PC-3 (cell line): ENCODE measurements around the gene DAAM1. TPM values are rescaled to one million over a fixed set of nuclear protein-coding genes. Genes with fewer than 3 reads are reported as not detected.
A peak's percentile ranks its signal among the peaks of the same experiment; 100 is the strongest.

ENCODE experiments used
- ATAC-seq: fragments of 200-7000 bp; cut with Tn5 transposase; 2 replicates; pipeline ENCODE4 v1.9.1; 2020; ENCODE audit warnings: mild to moderate bottlenecking, moderate library complexity
- BruUV-seq: library from RNA; stranded (reverse); fragments of 400-500 nt; replicated peaks from 2 replicates; lab custom pipeline; 2021; lab: Mats Ljungman, UMichigan
- CTCF ChIA-PET: fragments of 300-600 bp; sonication (Branson Sonifier 250); formaldehyde crosslinking; loops from one replicate; lab custom pipeline; 2022; ENCODE audit warnings: antibody characterized with exemption; lab: Charles Lee
- POLR2A ChIA-PET: fragments of 300-600 bp; sonication (Branson Sonifier 250); formaldehyde crosslinking; loops from one replicate; lab custom pipeline; 2022; ENCODE audit warnings: antibody characterized with exemption; ENCODE audit not compliant: unreplicated experiment; lab: Charles Lee
- DNase-seq: peaks from one replicate; pipeline ENCODE4 v3.0.0-alpha.2; 2015
- H2AFZ ChIP-seq: fragments of 300-600 bp; sonication (generic); 2 replicates; pipeline ENCODE4 v1.6.0; 2016; ENCODE audit warnings: antibody characterized with exemption, low read length
- H3F3A ChIP-seq: fragments of 300-600 bp; sonication (generic); one replicate; pipeline ENCODE4 v1.6.0; 2017; ENCODE audit warnings: antibody characterized with exemption, low read length, control low read depth, mild to moderate bottlenecking; ENCODE audit not compliant: unreplicated experiment
- H3K27ac ChIP-seq: fragments of 300-600 bp; sonication (generic); 2 replicates; pipeline ENCODE4 v1.5.1; 2016; ENCODE audit warnings: mild to moderate bottlenecking, low read length
- H3K27me3 ChIP-seq: fragments of 300-600 bp; sonication (generic); 2 replicates; pipeline ENCODE4 v1.6.1; 2016; ENCODE audit warnings: low read length, mixed read lengths
- H3K36me3 ChIP-seq: fragments of 300-600 bp; sonication (generic); 2 replicates; pipeline ENCODE4 v1.6.1; 2016; ENCODE audit warnings: low read depth, mixed run types, low read length, mixed read lengths
- H3K4me1 ChIP-seq: fragments of 300-600 bp; sonication (generic); 2 replicates; pipeline ENCODE4 v1.5.1; 2016; ENCODE audit warnings: low read length; ENCODE audit not compliant: insufficient read depth
- H3K4me2 ChIP-seq: fragments of 300-600 bp; sonication (generic); 2 replicates; pipeline ENCODE4 v1.6.0; 2016; ENCODE audit warnings: low read length
- H3K4me3 ChIP-seq: fragments of 300-600 bp; sonication (generic); 2 replicates; pipeline ENCODE4 v1.5.1; 2016; ENCODE audit warnings: mild to moderate bottlenecking, low read length, mixed read lengths
- H3K79me2 ChIP-seq: fragments of 300-600 bp; sonication (generic); 2 replicates; pipeline ENCODE4 v1.6.1; 2017; ENCODE audit warnings: low read length, mixed read lengths
- H3K9ac ChIP-seq: fragments of 300-600 bp; sonication (generic); 2 replicates; pipeline ENCODE4 v1.6.0; 2016; ENCODE audit warnings: mild to moderate bottlenecking, low read length
- H3K9me2 ChIP-seq: fragments of 300-600 bp; sonication (generic); replicated peaks from 2 replicates; pipeline ENCODE4 v1.6.1; 2016; ENCODE audit warnings: mixed run types, low read length, mixed read lengths
- H3K9me3 ChIP-seq: fragments of 300-600 bp; sonication (generic); 2 replicates; pipeline ENCODE4 v1.6.1; 2016; ENCODE audit warnings: low read length, mixed read lengths
- H4K20me1 ChIP-seq: fragments of 300-600 bp; sonication (generic); 2 replicates; pipeline ENCODE4 v1.6.1; 2016; ENCODE audit warnings: low read length, mixed read lengths
- EZH2 ChIP-seq: fragments of 300-600 bp; sonication (generic); IDR thresholded peaks from one replicate; pipeline ENCODE4 v1.6.1; 2017; ENCODE audit warnings: antibody characterized with exemption, mild to moderate bottlenecking, low read length; ENCODE audit not compliant: unreplicated experiment
- EZH2phosphoT487 ChIP-seq: fragments of 300-600 bp; sonication (generic); IDR thresholded peaks from 2 replicates; pipeline ENCODE4 v1.6.1; 2018; ENCODE audit warnings: mild to moderate bottlenecking, antibody characterized with exemption, low read length, borderline replicate concordance
- intact Hi-C: fragments of 100-400 bp; cut with micrococcal nuclease; formaldehyde crosslinking; loops from 2 replicates; pipeline ENCODE4 v1.9.0; 2023
- total RNA-seq: library from RNA; depleted of rRNA; stranded (reverse); fragments of >200 nt; gene quantifications from 2 replicates; pipeline ENCODE4 v1.2.3, GENCODE V29; 2014
- TF ChIP-seq, protein P1 (sequence below): fragments of 300-600 bp; sonication (generic); conservative IDR thresholded peaks from 2 replicates; pipeline ENCODE4 v1.5.1; 2017; ENCODE audit warnings: antibody characterized with exemption, low read depth, mild to moderate bottlenecking, low read length

The DAAM1 gene
- total RNA-seq, 1 experiment from 2014 or later: 32.7 TPM

DNA sequence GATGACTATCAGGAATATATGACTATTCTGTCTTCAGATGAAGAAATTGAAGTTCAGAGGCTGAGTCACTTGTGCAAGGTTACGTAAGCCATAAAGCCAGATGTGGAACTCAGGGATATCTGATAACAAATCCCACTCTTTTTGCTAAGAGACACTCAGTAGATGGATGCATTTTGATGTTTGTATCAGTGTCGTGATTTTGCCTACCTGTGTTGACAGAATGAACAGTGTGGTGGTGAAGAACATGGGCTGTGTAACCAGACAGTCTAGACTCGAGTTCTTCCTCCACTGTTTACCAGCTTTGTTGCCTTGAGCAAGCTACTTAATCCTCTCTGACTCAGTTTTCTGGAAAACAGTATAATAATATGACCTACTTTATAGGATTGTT lies 93.9 kb downstream of the DAAM1 start:
- Histone ChIP-seq H3K9ac (no peak overlapping the region), H4K20me1 (no peaks in the 10 kb centered on the region; the same call in 1 of the 2 replicates), H3K4me3 (no peak overlapping the region), H3K27ac (peak overlapping the region; percentile 21), H3K9me2 (no peaks in the 10 kb centered on the region), H2AFZ (no peak overlapping the region), H3K27me3 (no peaks in the 10 kb centered on the region), H3K9me3 (no peaks in the 10 kb centered on the region; the same call in 1 of the 2 replicates), H3K4me2 (peak overlapping the region; percentile 17), H3K79me2 (no peaks in the 10 kb centered on the region), H3K4me1 (peaks cover 54% of the 10 kb centered on the region), H3K36me3 (no peaks in the 10 kb centered on the region; the same call in 1 of the 2 replicates), H3F3A (peaks cover 7% of the 10 kb centered on the region)
- peak; percentile 44 for ATAC-seq
- ChIA-PET POLR2A (interaction anchor here (0.5 kb wide), 2 partner anchors 662 to 1187 kb away, joined by 3 to 6 read pairs; no protein-coding TSS in a partner anchor), CTCF (no interaction called here)
- intact Hi-C loops: loop anchor here (2.0 kb wide), 1 partner anchor 78 kb away; no protein-coding TSS in a partner anchor
- TF ChIP-seq, protein P1, sequence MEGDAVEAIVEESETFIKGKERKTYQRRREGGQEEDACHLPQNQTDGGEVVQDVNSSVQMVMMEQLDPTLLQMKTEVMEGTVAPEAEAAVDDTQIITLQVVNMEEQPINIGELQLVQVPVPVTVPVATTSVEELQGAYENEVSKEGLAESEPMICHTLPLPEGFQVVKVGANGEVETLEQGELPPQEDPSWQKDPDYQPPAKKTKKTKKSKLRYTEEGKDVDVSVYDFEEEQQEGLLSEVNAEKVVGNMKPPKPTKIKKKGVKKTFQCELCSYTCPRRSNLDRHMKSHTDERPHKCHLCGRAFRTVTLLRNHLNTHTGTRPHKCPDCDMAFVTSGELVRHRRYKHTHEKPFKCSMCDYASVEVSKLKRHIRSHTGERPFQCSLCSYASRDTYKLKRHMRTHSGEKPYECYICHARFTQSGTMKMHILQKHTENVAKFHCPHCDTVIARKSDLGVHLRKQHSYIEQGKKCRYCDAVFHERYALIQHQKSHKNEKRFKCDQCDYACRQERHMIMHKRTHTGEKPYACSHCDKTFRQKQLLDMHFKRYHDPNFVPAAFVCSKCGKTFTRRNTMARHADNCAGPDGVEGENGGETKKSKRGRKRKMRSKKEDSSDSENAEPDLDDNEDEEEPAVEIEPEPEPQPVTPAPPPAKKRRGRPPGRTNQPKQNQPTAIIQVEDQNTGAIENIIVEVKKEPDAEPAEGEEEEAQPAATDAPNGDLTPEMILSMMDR: no peak
- TF ChIP-seq EZH2phosphoT487 (no peak), EZH2 (no peak)
- no TSS peak for BruUV-seq
- DNase-seq: peak; percentile 95

DNA sequence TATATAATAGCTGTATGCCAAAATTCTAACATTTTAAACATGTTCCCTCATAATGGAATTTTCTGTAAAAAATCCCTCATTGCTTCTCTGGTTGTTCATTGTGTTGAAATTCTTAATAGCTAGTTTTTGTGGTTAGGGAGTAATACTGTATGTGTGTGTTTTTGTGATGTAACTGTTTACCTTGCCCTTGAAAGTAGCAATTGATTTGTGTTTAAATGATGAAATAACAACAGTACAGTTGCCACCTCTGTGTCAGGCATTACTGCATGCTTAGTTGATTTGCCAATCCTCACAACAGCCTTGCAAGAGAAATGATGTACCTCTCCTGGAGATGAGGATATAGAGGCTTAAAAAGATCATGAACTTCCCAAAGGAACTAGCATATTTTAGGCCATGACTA lies 94.9 kb downstream of the DAAM1 start:
- intact Hi-C loops: loop anchor here (2.0 kb wide), 1 partner anchor 77 kb away; no protein-coding TSS in a partner anchor
- no peaks in the 10 kb centered on the region for H3K9me2 ChIP-seq
- ChIA-PET POLR2A (interaction anchor here (0.6 kb wide), 1 partner anchor 20 kb away, joined by 9 read pairs; no protein-coding TSS in a partner anchor), CTCF (no interaction called here)
- H3K4me1 ChIP-seq: peaks cover 45% of the 10 kb centered on the region
- TF ChIP-seq, protein P1: no peak
- TF ChIP-seq EZH2phosphoT487 (no peak), EZH2 (no peak)
- no TSS peak for BruUV-seq
- no peaks in the 10 kb centered on the region; the same call in 1 of the 2 replicates for H3K9me3 ChIP-seq
- H4K20me1 ChIP-seq: no peaks in the 10 kb centered on the region; the same call in 1 of the 2 replicates
- no peaks in the 10 kb centered on the region for H3K79me2 ChIP-seq
- H2AFZ ChIP-seq: no peak overlapping the region
- H3K36me3 ChIP-seq: no peaks in the 10 kb centered on the region; the same call in 1 of the 2 replicates
- peak; percentile 51 for ATAC-seq
- peak overlapping the region; percentile 17 for H3K4me2 ChIP-seq
- H3K27ac ChIP-seq: no peak overlapping the region
- H3K27me3 ChIP-seq: no peaks in the 10 kb centered on the region
- H3F3A ChIP-seq: peaks cover 7% of the 10 kb centered on the region
- no peak overlapping the region for H3K9ac ChIP-seq
- peak; percentile 80 for DNase-seq
- H3K4me3 ChIP-seq: no peak overlapping the region

DNA sequence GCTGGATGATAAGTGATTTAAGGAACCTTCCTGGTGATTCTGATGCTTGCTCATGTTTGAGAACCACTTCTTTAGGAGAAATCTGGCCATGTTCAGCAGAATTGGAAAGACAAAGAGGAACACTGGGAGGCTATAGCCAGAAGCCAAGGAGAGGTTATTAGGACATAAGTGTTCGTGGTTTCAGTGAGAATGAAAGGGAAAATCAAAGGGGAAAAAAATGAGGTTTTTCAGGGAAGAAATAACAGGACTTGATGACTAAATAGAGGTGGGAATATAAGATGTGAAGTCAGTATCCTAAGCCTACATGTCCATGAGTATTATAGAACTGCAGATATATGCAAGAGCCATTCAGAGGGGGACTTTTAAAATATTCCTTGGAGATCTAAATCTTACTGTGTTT lies 95.6 kb downstream of the DAAM1 start:
- Histone ChIP-seq H3K9me3 (no peaks in the 10 kb centered on the region; the same call in 1 of the 2 replicates), H2AFZ (no peak overlapping the region), H3K27ac (no peak overlapping the region), H3K9ac (no peak overlapping the region), H3K4me3 (no peak overlapping the region), H3K4me2 (no peak overlapping the region), H3K9me2 (no peaks in the 10 kb centered on the region), H4K20me1 (no peaks in the 10 kb centered on the region; the same call in 1 of the 2 replicates), H3K4me1 (peaks cover 38% of the 10 kb centered on the region), H3K36me3 (no peaks in the 10 kb centered on the region; the same call in 1 of the 2 replicates), H3K27me3 (no peaks in the 10 kb centered on the region), H3F3A (peaks cover 7% of the 10 kb centered on the region), H3K79me2 (no peaks in the 10 kb centered on the region)
- POLR2A ChIA-PET: no interaction called here
- CTCF ChIA-PET: no interaction called here
- no peak for TF ChIP-seq EZH2
- TF ChIP-seq EZH2phosphoT487: no peak
- TF ChIP-seq, protein P1: no peak
- intact Hi-C loops: no loop called here
- BruUV-seq: no TSS peak
- ATAC-seq (no peak), DNase-seq (no peak)
